DMS153 treated with DMSO at 0.1 percent for 48 hours (cell line): ENCODE results near the gene FBXL4.

Source experiments
- DNase-seq: peaks from one replicate; lab custom pipeline; 2025; ENCODE audit not compliant: unreplicated experiment; lab: John Stamatoyannopoulos, UW

Gene FBXL4

GRCh38 chr6:98827295-98828159 lies 120.2 kb downstream of the FBXL4 start:
- peak; percentile 22 for DNase-seq

GRCh38 chr6:98825600-98826230 lies 122.0 kb downstream of the FBXL4 start:
- no peak for DNase-seq

GRCh38 chr6:98824902-98825599 lies 122.7 kb downstream of the FBXL4 start:
- DNase-seq: no peak

- no peak for DNase-seq
Measured at GRCh38 chr6:98824162-98824901, 123.4 kb downstream of the FBXL4 start.

GRCh38 chr6:98823428-98824161 lies 124.2 kb downstream of the FBXL4 start:
- no peak for DNase-seq

GRCh38 chr6:98821756-98822405 lies 125.9 kb downstream of the FBXL4 start:
- DNase-seq: no peak
